ENCODE measurements around the gene ART1.
"Not testable (repeated sequence)": the region's sequence is repeated elsewhere in the genome, so short reads cannot be mapped to it uniquely, and the experiment has no call there.

The ART1 gene, protein sequence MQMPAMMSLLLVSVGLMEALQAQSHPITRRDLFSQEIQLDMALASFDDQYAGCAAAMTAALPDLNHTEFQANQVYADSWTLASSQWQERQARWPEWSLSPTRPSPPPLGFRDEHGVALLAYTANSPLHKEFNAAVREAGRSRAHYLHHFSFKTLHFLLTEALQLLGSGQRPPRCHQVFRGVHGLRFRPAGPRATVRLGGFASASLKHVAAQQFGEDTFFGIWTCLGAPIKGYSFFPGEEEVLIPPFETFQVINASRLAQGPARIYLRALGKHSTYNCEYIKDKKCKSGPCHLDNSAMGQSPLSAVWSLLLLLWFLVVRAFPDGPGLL

DNA sequence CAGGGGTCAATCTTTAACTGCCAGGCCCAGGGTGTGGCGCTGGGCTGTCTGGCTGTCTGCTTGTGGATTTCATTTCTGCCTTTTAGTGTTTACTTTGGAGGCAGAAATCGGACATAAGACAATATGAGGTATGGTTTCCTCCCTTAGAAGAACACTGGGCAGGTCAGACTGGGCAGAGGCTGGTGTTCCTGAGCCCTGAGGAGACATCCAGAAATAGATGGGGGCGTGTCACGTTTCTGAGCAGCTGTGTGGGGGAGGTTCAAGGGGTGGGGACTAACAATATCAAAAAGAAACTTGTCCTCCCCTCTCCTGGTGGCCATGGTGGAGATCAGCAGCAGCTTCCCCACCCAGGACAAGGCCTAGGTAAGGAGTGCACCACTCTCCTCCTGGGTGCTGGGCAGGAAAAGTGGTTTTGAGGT, at the start of gene ART1:
ART1 (plus strand) TSS at position 312 of the 419 bp plus-strand sequence. CDS start 14,086 bp downstream, outside the sequence.
- no peak for DNase-seq (ENCODE audit: low spot score)

DNA sequence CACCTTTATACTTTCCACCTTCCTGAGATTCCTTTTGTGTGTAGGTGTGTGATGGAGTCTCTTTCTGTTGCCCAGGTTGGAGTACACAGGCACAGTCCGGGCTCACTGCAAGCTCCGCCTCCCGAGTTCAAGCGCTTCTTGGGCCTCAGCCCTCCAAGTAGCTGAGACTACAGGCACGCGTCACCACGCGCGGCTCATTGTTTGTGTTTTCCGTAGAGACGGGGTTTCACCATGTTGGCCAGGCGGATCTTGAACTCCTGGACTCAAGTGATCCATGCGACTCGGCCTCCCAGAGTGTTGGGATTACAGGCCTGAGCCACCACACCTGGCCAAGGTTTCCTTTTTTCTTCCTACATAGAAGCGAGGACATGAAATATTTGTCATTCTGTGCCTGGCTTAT, 47.2 kb upstream of the ART1 start:
- DNase-seq (ENCODE audit: low spot score): not testable (repeated sequence)

DNA sequence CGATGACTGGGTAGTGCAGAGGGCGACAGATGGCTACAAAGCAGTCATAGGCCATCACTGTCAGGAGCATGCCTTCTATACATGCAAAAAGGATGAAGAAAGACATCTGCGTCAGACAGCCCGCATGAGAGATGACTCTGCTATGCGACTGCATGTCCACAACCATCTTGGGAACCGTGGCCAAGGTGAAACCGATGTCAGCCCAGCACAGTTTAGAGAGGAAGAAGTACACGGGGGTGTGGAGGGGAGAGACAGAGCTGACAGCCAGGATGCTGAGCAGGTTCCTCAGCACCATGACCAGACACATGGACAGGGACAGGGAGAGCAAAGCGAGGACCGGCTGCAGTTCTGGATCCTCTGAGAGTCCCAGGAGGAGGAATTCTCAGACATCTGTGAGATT, 44.7 kb upstream of the ART1 start:
- DNase-seq (ENCODE audit: low spot score): not testable (repeated sequence)

DNA sequence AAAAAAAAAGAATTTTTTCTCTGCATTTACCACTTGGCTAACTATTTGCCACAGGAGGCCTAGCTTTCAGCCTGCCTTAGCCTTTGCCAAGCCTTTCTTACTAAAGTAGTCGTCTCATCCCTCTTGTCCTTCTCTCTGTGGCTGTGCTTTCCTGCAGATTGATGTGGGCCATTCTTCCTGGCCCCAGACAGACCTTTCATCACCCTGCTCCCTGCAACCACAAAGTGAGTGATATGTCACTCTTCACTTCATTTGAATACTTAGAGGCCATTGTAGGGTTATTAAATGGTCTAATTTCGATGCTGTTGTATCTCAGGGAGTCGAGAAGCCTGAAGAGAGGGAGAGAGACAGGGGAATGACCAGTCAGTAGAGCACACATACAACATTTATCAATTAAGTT, 40.8 kb upstream of the ART1 start:
- no peak for DNase-seq (ENCODE audit: low spot score)

DNA sequence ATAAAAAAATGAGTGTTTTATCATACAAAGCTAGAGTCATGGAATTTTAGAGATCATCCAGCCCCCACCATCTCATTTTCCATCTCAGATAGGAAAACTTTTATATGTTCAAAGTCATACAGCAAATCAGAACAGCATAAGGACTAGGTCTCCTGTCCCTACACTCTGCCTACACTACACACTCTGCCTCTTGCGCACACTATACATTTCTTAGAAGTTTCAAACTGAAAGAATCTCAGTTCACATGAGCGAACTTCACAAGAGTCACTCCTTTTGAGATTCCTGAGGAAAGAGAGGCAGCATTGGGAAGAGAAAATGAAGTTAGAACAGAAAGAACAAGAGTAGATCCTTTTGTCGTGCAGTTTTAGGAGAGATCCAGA, 39.7 kb upstream of the ART1 start:
- no peak for DNase-seq (ENCODE audit: low spot score)

DNA sequence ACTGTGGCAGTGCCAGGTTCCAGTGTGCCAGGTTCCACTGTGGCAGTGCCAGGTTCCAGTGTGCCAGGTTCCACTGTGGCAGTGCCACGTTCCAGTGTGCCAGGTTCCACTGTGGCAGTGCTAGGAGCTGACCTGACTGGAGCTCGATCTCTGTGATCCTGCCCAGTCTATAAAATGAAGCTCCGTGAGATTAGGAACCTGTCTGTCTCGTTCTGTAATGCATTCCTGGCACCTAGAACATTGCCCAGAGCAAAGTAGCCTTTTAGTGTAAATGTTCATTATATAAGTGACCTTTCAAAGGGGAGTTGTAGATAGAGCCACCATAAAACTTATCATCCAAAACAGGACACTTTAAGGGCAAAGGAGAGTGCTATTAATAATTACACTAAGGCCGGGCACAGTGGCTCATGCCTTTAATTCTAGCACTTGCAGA, 39.1 kb upstream of the ART1 start:
- no peak for DNase-seq (ENCODE audit: low spot score)

DNA sequence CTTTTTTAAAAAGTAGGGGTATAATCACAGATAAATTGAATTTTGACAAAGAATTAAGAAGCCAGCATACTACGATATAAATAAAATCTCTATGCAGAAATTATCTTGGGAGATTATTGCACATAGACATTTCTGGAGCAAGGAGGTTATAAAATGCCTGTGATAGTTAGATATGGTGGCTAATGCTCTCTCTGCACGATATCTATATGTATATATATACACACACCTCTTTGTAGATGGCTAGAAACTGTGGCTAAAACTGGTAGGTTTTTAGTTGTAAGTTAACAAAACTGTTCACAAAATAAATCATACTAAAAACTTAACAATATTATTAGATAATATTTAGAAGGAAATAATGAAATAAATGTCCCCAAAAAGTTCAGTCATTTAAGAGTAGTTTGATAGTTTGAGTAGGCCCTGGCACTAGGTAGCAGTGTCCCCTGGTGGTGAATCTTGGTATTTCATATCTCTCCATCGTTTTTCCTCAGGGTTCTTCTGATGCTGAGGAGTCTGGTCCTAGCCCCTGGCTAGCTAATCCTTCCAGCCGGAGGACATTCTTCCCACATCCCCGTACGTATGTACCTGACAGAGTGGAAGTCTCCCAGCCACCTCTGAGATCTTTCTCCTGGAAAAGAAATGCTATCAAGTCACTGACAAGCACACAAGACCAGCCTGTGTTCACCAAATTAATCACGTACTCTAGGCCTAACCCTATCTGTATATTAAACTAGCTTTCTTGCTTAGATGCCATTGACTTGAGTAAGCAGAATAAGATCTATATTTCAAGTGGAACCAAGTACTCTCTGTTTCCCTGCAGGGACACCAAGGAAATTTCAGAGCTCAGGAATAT, 35.3 kb upstream of the ART1 start:
- DNase-seq (ENCODE audit: low spot score): peak; percentile 34

DNA sequence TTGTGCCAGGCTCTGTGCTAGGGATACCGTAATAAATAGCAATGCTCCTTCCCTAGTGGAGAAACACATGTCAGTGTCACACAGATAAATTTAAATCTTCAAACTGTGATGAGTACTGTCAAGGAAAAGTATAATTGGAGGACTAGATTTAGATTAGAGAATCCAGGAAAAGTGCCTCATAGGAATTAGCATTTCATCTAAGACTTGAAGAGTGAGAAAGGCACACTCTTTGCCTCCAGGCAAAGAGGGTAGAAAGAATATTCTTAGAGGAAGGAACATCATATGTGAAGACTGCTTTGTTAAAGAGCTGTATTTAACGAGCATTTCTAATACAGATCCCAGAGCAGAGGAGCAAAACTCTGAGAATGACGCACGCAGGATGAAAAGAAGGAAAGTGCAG, 34.1 kb upstream of the ART1 start:
- DNase-seq (ENCODE audit: low spot score): no peak

DNA sequence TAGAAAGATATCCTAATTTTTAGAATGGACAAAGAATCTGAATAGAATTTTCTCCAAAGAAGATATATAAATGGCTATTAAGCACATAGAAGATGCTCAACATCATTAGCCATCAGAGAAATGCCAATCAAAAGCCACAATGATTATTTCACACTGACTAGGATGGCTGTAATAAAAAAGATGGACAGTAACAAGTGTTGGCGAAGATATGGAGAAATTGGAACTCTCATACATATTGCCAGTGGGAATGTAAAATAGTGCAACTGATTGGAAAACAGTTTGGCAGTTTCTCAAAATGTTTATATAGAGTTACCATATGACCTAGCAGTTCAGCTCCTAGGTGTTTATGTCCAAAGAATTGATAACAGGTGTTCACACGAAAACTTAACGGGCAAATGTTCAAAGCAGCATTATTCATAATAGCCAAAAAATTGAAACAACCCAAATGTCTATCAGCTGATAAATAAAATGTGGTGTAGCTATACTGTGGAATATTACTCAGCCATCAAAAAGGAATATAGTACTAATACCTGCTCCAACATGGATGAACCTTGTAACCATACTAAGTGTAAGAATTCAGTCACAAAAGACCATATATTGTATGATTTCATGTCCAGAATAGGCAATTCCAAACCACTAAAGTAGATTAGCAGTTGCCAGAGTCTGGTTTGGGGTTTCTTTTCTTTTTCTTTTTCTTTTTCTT, 32.8 kb upstream of the ART1 start:
- no peak for DNase-seq (ENCODE audit: low spot score)

DNA sequence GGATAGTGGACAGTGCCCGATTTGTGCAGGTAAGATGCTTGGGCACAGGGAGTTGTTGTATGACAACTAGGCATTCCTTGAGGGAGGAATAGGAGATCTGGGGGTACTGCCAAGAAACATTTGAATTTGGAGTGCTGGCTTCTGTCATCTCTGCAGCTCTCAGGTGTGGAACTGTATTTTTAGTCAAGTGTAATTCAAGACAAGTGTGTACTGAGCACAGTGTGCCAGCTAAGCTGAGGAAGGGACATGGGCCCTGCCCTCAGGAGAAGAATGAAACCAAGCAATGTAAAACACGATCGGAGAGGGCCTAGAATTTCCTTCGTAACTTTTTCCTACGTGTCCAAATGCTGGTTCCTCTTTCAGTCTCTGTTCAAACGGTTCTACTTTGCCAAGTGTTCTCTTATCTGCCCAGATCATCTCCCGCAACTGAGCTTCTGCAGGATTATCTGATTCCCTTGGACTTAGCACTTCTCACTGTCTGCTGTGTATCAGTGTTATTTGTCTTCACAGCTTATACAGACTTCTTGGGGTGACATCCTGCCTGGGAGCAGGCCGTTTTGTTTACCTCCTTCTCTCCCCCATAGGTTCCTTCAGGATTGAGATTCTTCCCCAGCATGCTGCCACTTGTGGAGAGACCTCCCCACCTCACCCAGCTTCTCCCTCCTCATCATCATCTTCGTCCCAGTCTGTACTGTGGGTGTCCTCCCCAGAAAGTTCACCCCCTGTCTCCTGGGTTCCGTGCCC, 30.8 kb upstream of the ART1 start:
- DNase-seq (ENCODE audit: low spot score): no peak

DNA sequence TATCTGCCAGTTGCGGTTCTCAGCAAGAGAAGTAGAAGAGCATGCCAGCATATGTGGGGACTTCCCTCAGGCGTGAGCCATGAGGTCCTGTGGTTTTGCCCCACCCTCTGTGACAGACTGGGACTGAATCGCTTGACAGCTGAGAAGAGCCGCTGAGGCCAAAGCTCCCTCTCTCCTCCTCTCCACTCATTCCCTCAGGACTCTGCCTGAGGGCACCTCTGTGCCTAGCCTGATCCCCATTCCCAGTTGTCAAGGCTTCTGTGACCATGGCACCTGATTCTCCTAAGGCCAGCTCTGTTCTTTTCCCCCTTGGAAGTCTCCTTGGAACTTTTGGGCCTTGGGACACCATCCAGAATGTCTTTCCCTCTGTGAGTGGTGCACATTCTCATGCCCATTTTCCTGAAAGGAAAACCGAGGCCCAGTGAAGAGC, 30.2 kb upstream of the ART1 start:
- peak; percentile 29 for DNase-seq (ENCODE audit: low spot score)

DNA sequence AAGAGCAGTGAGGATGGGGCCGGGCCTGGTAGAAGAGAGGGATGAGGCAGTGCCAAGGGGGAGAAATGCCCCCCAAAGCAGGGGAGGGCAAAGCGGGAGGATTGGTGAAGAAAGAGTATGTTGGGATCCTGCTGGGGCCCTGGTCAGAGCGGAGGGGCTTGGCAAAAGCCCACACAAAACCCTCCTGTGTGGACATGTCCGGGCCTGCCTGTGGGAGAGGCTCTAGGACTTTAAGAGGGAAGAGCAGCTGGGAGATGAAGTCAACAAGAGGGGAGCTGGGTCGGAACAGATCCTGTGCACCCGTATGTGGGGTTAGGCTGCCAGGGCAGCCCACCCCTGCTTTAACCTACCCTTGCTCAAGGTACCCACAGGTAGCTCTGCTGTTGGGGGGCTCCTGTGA, 28.9 kb upstream of the ART1 start:
- no peak for DNase-seq (ENCODE audit: low spot score)

DNA sequence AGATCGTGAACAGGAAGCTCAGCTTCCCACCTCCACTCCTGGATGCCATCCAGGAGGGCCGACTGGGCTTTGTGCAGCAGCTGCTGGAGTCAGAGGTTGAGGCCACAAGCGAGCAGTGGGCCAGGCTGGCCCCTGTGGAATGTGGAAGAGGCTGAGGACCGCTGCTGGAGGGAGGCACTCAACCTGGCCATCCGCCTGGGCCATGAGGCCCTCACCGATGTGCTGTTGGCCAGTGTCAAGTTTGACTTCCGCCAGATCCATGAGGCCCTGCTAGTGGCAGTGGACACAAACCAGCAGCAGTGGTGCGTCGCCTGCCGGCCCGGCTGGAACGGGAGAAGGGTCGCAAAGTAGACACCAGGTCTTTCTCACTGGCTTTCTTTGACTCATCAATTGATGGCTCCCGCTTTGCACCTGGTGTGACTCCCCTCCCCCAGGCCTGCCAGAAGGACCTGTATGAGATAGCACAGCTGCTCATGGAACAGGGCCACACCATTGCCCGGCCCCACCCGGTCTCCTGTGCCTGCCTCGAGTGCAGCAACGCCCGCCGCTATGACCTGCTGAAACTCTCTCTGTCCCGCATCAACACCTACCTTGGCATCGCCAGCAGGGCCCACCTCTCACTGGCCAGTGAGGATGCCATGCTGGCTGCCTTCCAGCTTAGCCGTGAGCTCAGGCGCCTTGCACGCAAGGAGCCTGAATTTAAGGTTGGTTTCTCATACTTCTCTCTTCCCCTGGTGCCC, 28.0 kb upstream of the ART1 start:
- no peak for DNase-seq (ENCODE audit: low spot score)

DNA sequence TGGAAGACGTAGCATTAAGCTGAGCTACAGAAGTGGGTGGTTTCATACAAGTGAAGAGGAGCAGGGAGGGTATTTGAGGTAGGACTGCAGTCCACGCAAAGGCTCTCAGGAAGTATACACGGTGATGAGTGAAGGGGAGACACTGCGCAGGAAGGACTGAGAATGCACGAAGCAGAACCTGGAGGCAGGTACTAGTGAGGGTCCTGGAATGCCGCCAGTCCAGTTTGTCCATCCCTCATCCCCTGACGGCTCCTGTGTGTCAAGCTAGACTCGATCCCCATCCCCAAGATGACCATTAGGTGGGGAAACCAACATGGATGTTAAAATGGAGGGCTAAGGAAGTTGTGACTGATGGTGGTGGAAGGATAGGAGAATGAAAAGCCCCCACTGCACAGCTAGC, 26.9 kb upstream of the ART1 start:
- no peak for DNase-seq (ENCODE audit: low spot score)

DNA sequence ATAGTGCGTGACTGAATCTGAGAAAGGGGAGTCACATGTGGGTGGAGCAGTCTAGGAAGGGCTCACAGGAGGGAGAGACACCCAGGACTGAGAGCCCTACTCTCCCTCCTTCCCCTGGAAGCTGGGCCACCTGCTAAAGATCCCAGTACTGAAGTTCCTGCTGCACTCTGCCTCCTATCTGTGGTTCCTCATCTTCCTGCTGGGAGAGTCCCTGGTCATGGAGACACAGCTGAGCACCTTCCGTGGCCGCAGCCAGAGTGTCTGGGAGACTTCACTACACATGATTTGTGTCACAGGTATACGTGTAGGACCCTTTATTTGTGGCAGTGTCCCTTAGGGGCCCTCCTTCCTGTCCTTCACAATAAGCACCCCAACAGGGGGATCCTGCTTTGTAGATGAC, 22.4 kb upstream of the ART1 start:
- no peak for DNase-seq (ENCODE audit: low spot score)

DNA sequence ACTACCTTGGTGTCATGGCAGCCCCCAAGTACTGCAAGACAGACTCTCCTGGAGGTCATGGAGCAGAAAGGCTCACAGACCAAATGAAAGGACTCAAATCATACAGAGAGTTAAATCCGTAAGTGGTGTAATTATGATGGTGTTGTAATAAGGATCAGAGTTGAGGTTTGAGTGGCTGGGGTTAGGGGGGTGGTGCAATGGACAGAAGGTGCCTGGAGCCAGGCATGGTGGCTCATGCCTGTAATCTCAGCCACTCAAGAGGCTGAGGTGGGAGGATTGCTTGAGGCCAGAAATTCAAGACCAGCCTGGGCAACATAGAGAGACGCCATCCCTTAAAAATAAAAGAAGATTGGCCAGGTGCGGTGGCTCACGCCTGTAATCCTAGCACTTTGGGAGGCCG, 21.8 kb upstream of the ART1 start:
- no peak for DNase-seq (ENCODE audit: low spot score)

DNA sequence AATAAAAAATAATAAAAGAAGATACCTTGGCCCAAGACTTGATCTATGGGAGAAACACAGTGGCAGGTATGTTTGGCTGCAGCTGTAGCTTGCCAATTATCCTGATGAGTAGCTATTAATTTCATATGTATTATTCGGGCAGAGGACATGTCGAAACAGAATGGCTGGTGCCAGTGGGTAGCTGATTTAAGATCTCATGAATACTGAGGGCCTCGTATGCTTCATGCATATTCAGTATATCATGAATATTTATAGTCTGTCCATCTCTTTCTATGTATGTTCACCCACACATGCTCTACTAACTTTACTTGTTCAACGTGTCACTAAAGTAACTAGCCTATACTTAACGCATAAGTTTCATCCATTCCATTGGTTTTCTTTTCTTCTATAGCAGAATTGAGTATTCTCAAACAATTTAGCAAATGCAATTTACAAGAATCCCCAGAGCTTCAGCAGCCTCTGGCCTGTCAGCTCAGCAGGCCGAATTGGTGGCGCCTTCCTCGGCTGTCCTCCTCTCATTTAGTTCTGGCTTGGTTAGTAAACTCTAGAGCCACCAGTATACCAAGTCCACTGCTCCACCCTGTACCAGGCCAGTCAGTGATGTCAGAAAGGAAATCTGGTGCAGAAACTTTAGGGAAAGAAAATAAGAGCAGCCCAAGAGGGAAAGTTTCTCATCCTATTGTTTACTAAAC, 21.0 kb upstream of the ART1 start:
- DNase-seq (ENCODE audit: low spot score): no peak

DNA sequence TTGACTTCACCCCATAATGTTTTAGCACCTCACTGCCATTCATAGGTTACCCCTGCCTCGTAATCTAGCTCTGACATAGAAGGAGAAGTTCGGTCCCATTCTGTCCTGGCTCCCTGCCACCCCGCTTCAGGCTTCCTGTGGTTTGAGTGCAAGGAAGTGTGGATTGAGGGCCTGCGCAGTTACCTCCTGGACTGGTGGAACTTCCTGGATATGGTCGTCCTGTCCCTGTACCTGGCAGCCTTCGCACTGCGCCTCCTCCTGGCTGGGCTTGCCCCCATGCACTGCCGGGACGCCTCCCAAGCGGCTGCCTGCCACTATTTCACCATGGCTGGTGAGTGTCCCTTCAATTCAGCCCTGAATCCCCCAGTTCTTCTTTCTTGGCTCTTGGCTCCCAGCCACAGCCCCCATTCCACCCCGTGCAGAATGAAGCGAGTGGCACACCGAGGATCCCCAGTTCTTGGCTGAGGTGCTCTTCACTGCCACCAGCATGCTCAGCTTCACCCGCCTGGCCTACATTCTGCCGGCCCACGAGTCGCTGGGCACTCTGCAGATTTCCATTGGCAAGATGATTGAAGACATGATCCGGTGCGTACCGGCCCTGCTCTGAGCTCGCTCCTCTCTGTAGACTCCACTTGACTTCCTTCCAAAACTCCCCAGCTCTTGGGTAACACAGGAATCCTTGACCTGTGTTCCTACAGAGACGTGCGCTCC, 18.5 kb upstream of the ART1 start:
- DNase-seq (ENCODE audit: low spot score): peak; percentile 63

DNA sequence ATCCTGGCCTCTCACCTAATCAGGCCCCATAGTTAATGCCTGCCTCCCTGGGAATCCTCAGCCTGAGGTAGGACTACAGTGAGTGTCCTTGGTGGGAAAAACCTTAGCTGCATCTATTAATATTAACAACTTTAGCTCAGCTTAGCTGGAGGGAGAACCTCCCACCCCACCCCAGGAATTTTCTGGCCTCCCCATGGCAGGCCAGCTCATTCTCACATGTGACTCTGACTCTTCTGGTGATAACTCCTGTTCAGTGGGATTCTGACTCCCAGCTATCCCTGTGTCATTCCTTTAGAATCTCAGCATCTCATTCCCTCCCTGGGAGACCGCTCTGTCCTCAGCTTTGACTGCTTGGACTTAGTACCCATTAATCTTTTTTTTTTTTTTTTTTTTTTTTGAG, 17.6 kb upstream of the ART1 start:
- DNase-seq (ENCODE audit: low spot score): no peak

DNA sequence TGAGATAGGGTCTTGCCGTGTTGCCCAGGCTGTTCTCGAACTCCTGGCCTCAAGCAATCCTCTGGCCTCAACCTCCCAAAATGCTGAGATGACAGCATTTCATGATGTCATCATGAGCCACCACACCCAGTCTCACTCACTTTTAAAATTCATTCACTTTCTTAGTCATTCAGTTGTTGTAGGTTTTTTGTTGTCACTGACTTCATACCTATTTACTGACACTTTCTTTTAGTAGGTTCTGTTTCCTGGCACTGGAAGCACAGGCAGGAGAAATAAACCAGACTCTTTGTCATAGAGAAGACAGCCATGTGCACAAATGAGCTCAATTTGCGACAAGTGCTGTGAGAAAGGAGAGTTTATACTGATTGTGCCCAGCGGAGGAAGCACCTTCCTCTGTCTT, 13.6 kb upstream of the ART1 start:
- no peak for DNase-seq (ENCODE audit: low spot score)
